SU-DHL-6 (cell line): Measurements from ENCODE around the gene NT5DC1.

Experiments
- H2AFZ ChIP-seq: fragments of 200-600 bp; sonication (generic); 2 replicates; pipeline ENCODE4 v1.6.1; 2014; ENCODE audit warnings: low read depth, mild to moderate bottlenecking, moderate library complexity, mixed read lengths, antibody characterized with exemption, low read length; ENCODE audit not compliant: severe bottlenecking
- H3F3A ChIP-seq: fragments of 200-600 bp; shearing (Covaris generic); 2 replicates; pipeline ENCODE4 v1.6.0; 2016; ENCODE audit warnings: antibody characterized with exemption, mild to moderate bottlenecking; ENCODE audit not compliant: insufficient read depth
- H3K27ac ChIP-seq: fragments of 200-600 bp; sonication (generic); 2 replicates; pipeline ENCODE4 v1.5.1; 2016; ENCODE audit warnings: low read depth, mild to moderate bottlenecking, low read length, moderate library complexity, mixed read lengths
- H3K27me3 ChIP-seq: fragments of 200-600 bp; sonication (generic), shearing (Covaris generic); 2 replicates; pipeline ENCODE4 v1.6.0; 2014; ENCODE audit warnings: mild to moderate bottlenecking, low read length
- H3K36me3 ChIP-seq: fragments of 200-600 bp; sonication (generic); 2 replicates; pipeline ENCODE4 v1.6.1; 2014; ENCODE audit warnings: mild to moderate bottlenecking, low read length, mixed read lengths
- H3K4me2 ChIP-seq: fragments of 300-600, 200-600 bp; shearing (Covaris generic), sonication (generic); 2 replicates; pipeline ENCODE4 v1.6.0; 2014; ENCODE audit warnings: low read length, low read depth, mild to moderate bottlenecking; ENCODE audit not compliant: poor library complexity, severe bottlenecking
- H3K4me3 ChIP-seq: fragments of 200-600 bp; sonication (generic); 2 replicates; pipeline ENCODE4 v1.5.1; 2014; ENCODE audit warnings: antibody characterized with exemption, low read length, mild to moderate bottlenecking, mixed read lengths; ENCODE audit not compliant: insufficient read depth, poor library complexity, severe bottlenecking
- H3K79me2 ChIP-seq: fragments of 200-600 bp; sonication (generic); 2 replicates; pipeline ENCODE4 v1.6.1; 2014; ENCODE audit warnings: mild to moderate bottlenecking, low read length, moderate library complexity; ENCODE audit not compliant: insufficient read depth
- H3K9ac ChIP-seq: fragments of 200-600 bp; sonication (generic); 2 replicates; pipeline ENCODE4 v1.7.0; 2014; ENCODE audit warnings: mild to moderate bottlenecking, low read length
- H3K9me2 ChIP-seq: fragments of 200-600 bp; sonication (generic); replicated peaks from 2 replicates; pipeline ENCODE4 v1.6.1; 2014; ENCODE audit warnings: low read length; ENCODE audit not compliant: insufficient read depth
- H3K9me3 ChIP-seq: fragments of 200-600 bp; sonication (generic); 2 replicates; pipeline ENCODE4 v1.6.1; 2014; ENCODE audit warnings: low read length, mixed read lengths; ENCODE audit not compliant: insufficient read depth
- H4K20me1 ChIP-seq: fragments of 200-600 bp; sonication (generic); 2 replicates; pipeline ENCODE4 v1.6.1; 2014; ENCODE audit warnings: low read depth, mild to moderate bottlenecking, antibody characterized with exemption, low read length, moderate library complexity, mixed read lengths
- EZH2phosphoT487 ChIP-seq: fragments of 200-600 bp; sonication (generic), shearing (Covaris generic); conservative IDR thresholded peaks from 2 replicates; pipeline ENCODE4 v1.6.1; 2018; ENCODE audit warnings: mild to moderate bottlenecking, antibody characterized with exemption, low read length, moderate library complexity, mixed read lengths
- TF ChIP-seq, protein P1 (sequence below): fragments of 200-600 bp; sonication (generic); IDR thresholded peaks from one replicate; pipeline ENCODE4 v1.5.1; 2017; ENCODE audit warnings: antibody characterized with exemption, mild to moderate bottlenecking, low read length, moderate library complexity; ENCODE audit not compliant: insufficient read depth, poor library complexity, severe bottlenecking

Gene NT5DC1

DNA sequence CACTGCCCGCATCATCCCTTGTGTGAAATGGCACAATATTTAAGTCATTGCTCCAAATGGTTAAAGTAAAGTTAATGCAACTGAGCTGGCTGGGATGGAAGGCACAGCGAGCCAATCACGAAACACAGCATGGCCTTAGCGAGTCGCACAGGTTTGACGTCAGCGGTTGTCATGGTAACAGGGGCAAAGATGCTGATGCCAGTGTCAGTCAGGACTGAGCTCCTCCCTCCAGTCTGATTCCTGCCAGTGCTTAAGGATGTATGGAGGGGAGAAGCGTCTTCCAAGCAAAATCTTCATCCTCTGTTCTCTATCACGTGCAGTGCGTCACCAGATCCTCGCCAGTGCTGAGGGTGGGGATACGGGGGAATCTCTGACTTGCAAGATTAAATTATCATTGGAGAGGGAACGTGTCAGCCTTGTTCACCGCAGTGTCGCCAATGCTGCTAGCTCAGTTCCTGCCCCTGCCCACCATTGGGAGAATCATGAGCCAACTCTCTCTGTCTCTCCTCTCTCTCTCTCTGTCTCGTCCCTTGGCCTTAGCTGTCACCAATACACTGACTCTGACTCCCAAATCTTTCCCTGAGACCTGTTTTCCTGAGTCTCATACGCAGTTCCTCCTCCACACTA lies 128.7 kb downstream of the NT5DC1 start:
- Histone ChIP-seq H3K4me2 (no peak overlapping the region), H3K9me2 (no peaks in the 10 kb centered on the region), H3K27me3 (no peaks in the 10 kb centered on the region), H3K27ac (no peak overlapping the region), H3K9me3 (no peaks in the 10 kb centered on the region), H3F3A (no peaks in the 10 kb centered on the region), H4K20me1 (no peaks in the 10 kb centered on the region), H3K9ac (no peak overlapping the region), H2AFZ (no peak overlapping the region), H3K4me3 (no peak overlapping the region), H3K79me2 (no peaks in the 10 kb centered on the region), H3K36me3 (no peaks in the 10 kb centered on the region)
- TF ChIP-seq, protein P1, sequence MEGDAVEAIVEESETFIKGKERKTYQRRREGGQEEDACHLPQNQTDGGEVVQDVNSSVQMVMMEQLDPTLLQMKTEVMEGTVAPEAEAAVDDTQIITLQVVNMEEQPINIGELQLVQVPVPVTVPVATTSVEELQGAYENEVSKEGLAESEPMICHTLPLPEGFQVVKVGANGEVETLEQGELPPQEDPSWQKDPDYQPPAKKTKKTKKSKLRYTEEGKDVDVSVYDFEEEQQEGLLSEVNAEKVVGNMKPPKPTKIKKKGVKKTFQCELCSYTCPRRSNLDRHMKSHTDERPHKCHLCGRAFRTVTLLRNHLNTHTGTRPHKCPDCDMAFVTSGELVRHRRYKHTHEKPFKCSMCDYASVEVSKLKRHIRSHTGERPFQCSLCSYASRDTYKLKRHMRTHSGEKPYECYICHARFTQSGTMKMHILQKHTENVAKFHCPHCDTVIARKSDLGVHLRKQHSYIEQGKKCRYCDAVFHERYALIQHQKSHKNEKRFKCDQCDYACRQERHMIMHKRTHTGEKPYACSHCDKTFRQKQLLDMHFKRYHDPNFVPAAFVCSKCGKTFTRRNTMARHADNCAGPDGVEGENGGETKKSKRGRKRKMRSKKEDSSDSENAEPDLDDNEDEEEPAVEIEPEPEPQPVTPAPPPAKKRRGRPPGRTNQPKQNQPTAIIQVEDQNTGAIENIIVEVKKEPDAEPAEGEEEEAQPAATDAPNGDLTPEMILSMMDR, result no peak
- no peak for TF ChIP-seq EZH2phosphoT487

GRCh38 chr6:116234689-116235088 lies 134.0 kb downstream of the NT5DC1 start:
- H3F3A ChIP-seq, result no peaks in the 10 kb centered on the region

GRCh38 chr6:116238083-116238482 lies 137.4 kb downstream of the NT5DC1 start:
- no peaks in the 10 kb centered on the region for H3K36me3 ChIP-seq
- no peak overlapping the region for H3K9ac ChIP-seq
- no peak overlapping the region for H3K4me2 ChIP-seq
- H3F3A ChIP-seq, result no peaks in the 10 kb centered on the region
- TF ChIP-seq, protein P1, result no peak
- TF ChIP-seq EZH2phosphoT487, result no peak
- no peak overlapping the region for H3K27ac ChIP-seq
- no peaks in the 10 kb centered on the region for H3K9me3 ChIP-seq
- H3K9me2 ChIP-seq, result no peaks in the 10 kb centered on the region
- H4K20me1 ChIP-seq, result no peaks in the 10 kb centered on the region
- H3K27me3 ChIP-seq, result no peaks in the 10 kb centered on the region
- no peaks in the 10 kb centered on the region for H3K79me2 ChIP-seq
- H3K4me3 ChIP-seq, result no peak overlapping the region
- H2AFZ ChIP-seq, result no peak overlapping the region

More at GRCh38 chr6:116234689-116235088, 134.0 kb downstream of the NT5DC1 start:
- H3K4me3 ChIP-seq, result no peak overlapping the region
- no peak overlapping the region for H3K4me2 ChIP-seq
- no peaks in the 10 kb centered on the region for H3K27me3 ChIP-seq
- no peaks in the 10 kb centered on the region for H3K79me2 ChIP-seq
- no peak overlapping the region for H3K9ac ChIP-seq
- H4K20me1 ChIP-seq, result no peaks in the 10 kb centered on the region
- no peaks in the 10 kb centered on the region for H3K36me3 ChIP-seq
- H2AFZ ChIP-seq, result no peak overlapping the region
- no peaks in the 10 kb centered on the region for H3K9me3 ChIP-seq
- no peaks in the 10 kb centered on the region for H3K9me2 ChIP-seq
- no peak overlapping the region for H3K27ac ChIP-seq
- TF ChIP-seq, protein P1, result no peak
- TF ChIP-seq EZH2phosphoT487, result no peak

DNA sequence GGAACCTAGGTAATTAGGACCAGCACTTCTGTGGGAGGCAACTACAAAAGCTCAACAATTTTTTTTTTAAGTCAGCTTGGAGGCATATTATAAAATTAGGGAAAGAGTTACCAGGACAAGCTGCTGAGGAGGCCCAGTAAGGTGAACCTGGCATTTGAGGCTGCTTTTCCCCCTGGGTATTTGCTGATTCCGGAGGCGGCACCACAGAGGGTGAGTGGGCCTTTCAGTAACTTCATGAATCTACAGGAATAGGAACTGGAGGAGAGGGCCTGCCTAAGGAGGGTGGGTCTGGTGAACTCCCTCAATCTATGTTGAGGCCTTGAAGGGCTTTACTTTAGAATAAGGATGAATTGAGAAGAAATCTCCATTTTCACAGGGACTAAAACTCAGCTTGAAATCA lies 138.6 kb downstream of the NT5DC1 start:
- Histone ChIP-seq H3K27me3 (no peaks in the 10 kb centered on the region), H3K79me2 (no peaks in the 10 kb centered on the region), H3K9me2 (no peaks in the 10 kb centered on the region), H3F3A (no peaks in the 10 kb centered on the region), H2AFZ (no peak overlapping the region), H3K27ac (no peak overlapping the region), H3K36me3 (no peaks in the 10 kb centered on the region), H4K20me1 (no peaks in the 10 kb centered on the region), H3K4me2 (no peak overlapping the region), H3K9me3 (no peaks in the 10 kb centered on the region), H3K9ac (no peak overlapping the region), H3K4me3 (no peak overlapping the region)
- TF ChIP-seq, protein P1, result no peak
- TF ChIP-seq EZH2phosphoT487, result no peak
